Kidney epithelial cell (primary cell): ENCODE results near the gene LPCAT2. TPM values are rescaled to one million over a fixed set of nuclear protein-coding genes. Genes with fewer than 3 reads are reported as not detected.
"Not testable (repeated sequence)": the region's sequence is repeated elsewhere in the genome, so short reads cannot be mapped to it uniquely, and the experiment has no call there.

Experiments
- DNase-seq: peaks from one replicate; pipeline ENCODE4 v3.0.0-alpha.2; 2010; ENCODE audit warnings: low read depth
- H3K27me3 ChIP-seq: 2 replicates; pipeline ENCODE4 v1.6.0; 2011; ENCODE audit warnings: low read length; ENCODE audit not compliant: control insufficient read depth, insufficient read depth
- H3K36me3 ChIP-seq: 2 replicates; pipeline ENCODE4 v1.5.1; 2011; ENCODE audit warnings: low read length; ENCODE audit not compliant: control insufficient read depth, insufficient read depth
- H3K4me3 ChIP-seq: 2 replicates; pipeline ENCODE4 v1.5.1; 2011; ENCODE audit warnings: low read depth, mild to moderate bottlenecking, control low read depth, low read length
- total RNA-seq: library from RNA; depleted of rRNA; stranded (reverse); fragments of >200 nt; gene quantifications from 2 replicates; pipeline ENCODE4 v1.2.3, GENCODE V29; 2015
- TF ChIP-seq, protein P1 (sequence below): IDR thresholded peaks from 2 replicates; pipeline ENCODE4 v1.5.1; 2011; ENCODE audit warnings: mild to moderate bottlenecking, moderate library complexity, low read length, control low read depth, inconsistent platforms; ENCODE audit not compliant: insufficient read depth, poor library complexity, severe bottlenecking

Gene LPCAT2
- total RNA-seq, 1 donor from 2014 or later = 4.2 TPM

DNA sequence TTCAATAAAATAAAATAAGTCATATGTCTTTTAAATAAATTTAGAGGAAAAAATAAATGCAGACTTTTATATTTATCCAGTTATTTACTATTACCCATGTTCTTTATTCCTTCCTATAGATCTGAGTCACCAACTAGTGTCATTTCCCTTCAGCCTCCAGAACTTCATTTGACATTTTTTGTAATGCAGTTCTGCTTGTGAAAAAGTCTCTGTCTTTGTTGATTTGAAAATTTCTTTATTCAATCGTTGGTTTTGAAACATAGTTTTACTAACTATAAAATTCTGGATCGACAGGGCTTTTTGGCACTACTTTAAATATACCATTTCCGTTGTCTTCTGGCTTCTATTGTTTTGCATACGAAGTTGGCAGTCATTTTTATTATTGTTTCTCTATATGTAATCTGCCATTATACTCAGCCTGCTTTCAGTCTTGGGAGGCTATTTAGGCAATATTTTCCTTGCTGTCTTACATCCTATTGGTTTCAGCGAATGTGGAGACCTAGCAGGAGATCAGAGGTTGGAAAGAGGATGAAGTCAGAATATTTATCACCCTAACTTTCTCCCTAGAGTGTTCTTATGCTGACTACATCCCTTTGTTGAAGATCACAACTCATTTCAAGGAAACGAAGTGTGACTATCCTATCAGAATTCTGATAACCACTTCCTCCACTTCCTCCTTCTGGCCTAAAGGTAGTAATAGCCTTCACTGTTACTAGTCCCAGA, 104.9 kb downstream of the LPCAT2 start:
- no peak overlapping the region for H3K4me3 ChIP-seq
- H3K36me3 ChIP-seq = no peaks in the 10 kb centered on the region
- DNase-seq = no peak
- TF ChIP-seq, protein P1, sequence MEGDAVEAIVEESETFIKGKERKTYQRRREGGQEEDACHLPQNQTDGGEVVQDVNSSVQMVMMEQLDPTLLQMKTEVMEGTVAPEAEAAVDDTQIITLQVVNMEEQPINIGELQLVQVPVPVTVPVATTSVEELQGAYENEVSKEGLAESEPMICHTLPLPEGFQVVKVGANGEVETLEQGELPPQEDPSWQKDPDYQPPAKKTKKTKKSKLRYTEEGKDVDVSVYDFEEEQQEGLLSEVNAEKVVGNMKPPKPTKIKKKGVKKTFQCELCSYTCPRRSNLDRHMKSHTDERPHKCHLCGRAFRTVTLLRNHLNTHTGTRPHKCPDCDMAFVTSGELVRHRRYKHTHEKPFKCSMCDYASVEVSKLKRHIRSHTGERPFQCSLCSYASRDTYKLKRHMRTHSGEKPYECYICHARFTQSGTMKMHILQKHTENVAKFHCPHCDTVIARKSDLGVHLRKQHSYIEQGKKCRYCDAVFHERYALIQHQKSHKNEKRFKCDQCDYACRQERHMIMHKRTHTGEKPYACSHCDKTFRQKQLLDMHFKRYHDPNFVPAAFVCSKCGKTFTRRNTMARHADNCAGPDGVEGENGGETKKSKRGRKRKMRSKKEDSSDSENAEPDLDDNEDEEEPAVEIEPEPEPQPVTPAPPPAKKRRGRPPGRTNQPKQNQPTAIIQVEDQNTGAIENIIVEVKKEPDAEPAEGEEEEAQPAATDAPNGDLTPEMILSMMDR = no peak
- H3K27me3 ChIP-seq = no peaks in the 10 kb centered on the region

GRCh38 chr16:55615071-55615470, 106.2 kb downstream of the LPCAT2 start:
- TF ChIP-seq, protein P1 = no peak
- H3K4me3 ChIP-seq = no peak overlapping the region
- H3K27me3 ChIP-seq = no peaks in the 10 kb centered on the region
- no peak for DNase-seq
- no peaks in the 10 kb centered on the region for H3K36me3 ChIP-seq

GRCh38 chr16:55615670-55616069, 106.8 kb downstream of the LPCAT2 start:
- DNase-seq, H3K27me3 ChIP-seq, H3K36me3 ChIP-seq, H3K4me3 ChIP-seq: not testable (repeated sequence)

DNA sequence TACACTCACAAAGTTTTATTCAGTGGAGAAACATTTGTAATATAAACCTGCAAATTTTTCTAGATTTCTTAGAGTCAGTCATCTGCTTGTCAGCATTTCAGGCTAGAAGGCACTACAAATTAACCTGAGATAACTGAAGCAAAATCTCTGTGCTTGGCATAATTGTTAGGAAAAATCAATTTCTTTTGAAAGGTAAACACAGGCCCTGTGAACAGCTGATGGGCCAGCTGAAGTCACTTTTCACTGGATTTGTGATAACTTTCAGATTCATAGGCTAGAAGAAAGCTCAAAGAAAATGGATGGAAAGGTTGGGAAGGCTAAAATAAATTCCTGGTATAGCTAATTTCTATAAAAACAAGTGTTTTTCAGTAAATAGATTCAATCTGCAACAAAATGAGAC, 112.9 kb downstream of the LPCAT2 start:
- H3K4me3 ChIP-seq = no peak overlapping the region

DNA sequence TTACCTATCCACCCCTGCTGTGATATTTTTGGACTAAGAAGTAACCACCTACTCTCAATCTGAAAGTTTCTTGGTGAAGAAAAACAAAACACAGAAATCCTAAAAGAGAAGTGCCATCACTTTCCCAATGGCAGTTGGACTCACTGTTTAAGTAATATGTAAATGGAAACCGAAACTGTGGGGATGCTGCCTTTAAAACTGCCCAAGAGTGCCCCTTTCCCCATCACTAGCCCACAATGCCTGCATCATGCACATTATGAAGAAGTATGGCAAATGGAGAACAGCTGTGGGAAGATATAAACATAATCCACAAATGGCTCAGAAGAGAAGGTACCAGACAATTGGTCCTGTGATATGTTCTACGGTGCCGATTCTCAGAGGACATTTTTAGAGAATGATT, 113.4 kb downstream of the LPCAT2 start:
- TF ChIP-seq, protein P1 = no peak
- Histone ChIP-seq H3K4me3 (no peak overlapping the region), H3K27me3 (no peaks in the 10 kb centered on the region), H3K36me3 (no peaks in the 10 kb centered on the region)
- no peak for DNase-seq

More for the DNA sequence above, 112.9 kb downstream of the LPCAT2 start:
- H3K36me3 ChIP-seq = no peaks in the 10 kb centered on the region
- no peak for DNase-seq
- TF ChIP-seq, protein P1 = no peak
- H3K27me3 ChIP-seq = no peaks in the 10 kb centered on the region

GRCh38 chr16:55622930-55623561, 114.2 kb downstream of the LPCAT2 start:
- no peaks in the 10 kb centered on the region for H3K27me3 ChIP-seq
- no peak overlapping the region for H3K4me3 ChIP-seq
- no peak for DNase-seq
- no peaks in the 10 kb centered on the region for H3K36me3 ChIP-seq
- TF ChIP-seq, protein P1 = peak; percentile 34
